GM10847 (cell line): ENCODE results near the gene MT1H.

Experiments
- POLR2A ChIP-seq: IDR thresholded peaks from 2 replicates; pipeline ENCODE4 v1.6.1; 2011; ENCODE audit not compliant: insufficient read length; ENCODE audit errors: extremely low read depth

Gene MT1H

DNA sequence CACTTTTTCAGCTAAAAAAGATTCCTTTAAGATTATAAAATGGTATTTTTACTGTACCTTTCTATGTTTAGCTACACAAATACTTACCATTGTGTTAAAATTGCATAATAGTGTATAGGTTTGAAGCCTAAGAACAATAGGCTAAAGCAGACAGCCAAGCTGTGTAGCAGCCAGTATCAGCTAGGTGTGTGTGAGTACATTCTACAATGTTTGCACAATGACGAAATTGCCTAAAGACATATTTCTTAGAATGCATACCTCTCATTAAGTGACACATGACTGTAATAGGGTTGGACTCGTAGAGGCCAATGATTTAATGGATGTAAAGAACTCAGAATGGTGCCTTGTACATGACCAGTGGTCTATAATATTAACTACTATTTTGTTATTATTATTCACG is 19.8 kb upstream of the MT1H start:
- no peak for TF ChIP-seq POLR2A

- no peak for TF ChIP-seq POLR2A
These were observed 18.0 kb upstream of the MT1H start, which contains the start of gene MT1B for GRCh38 chr16:56651586-56651985. MT1B (plus strand) TSS chr16:56651886; CDS start chr16:56651954, 68 bp downstream.

DNA sequence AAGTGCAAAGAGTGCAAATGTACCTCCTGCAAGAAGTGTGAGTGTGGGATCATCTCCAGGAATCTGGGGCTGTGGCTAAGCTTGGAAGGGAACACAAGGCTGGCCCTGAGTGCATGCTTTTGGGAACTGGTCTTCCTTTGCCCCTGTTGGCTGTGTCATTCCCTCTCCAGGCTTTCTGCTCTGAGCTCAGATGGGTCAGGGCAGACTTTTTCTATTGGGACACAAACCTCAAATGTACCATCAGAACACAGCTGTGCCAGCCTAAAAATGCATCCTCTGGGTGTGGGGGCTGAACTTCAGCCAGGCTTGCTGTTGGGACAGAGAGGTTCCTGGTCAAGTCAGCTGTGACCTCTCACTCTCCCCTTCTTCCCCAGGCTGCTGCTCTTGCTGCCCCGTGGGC is 17.0 kb upstream of the MT1H start:
- TF ChIP-seq POLR2A = no peak

- TF ChIP-seq POLR2A = no peak
These were observed 16.4 kb upstream of the MT1H start for GRCh38 chr16:56653218-56653617.

GRCh38 chr16:56657555-56658326 is 11.9 kb upstream of the MT1H start, which contains the start of gene MT1F:
MT1F (plus strand) TSS chr16:56657959; CDS start chr16:56658059, 100 bp downstream.
- no peak for TF ChIP-seq POLR2A

DNA sequence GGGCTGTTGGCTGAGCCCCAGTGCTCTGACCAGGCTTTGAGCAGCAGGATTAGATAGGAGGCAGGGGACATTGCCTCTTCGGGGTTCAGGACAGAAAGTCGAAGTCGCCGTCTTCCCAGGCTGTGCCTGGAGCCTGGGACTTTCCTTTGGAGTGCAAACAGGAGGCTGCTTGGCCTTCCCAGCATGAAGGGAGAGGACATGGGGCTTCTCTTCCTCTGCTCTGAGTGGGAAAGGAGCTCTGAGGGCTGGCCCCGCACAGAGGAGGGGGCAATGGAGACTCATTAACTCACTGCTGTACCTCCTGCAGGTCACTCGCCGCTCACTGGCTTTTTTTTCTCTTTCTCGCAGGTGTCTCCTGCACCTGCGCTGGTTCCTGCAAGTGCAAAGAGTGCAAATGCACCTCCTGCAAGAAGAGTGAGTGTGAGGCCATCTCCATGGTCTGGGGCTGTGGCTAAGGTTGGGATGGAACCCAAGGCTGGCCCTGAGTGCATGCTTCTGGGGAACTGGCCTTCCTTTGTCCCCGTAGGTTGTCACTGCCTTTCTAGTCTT is 11.2 kb upstream of the MT1H start:
- TF ChIP-seq POLR2A = no peak

- no peak for TF ChIP-seq POLR2A
These were observed 7.0 kb upstream of the MT1H start for GRCh38 chr16:56662357-56663354.

- TF ChIP-seq POLR2A = no peak
These were observed 5.1 kb upstream of the MT1H start for GRCh38 chr16:56664506-56664905.

DNA sequence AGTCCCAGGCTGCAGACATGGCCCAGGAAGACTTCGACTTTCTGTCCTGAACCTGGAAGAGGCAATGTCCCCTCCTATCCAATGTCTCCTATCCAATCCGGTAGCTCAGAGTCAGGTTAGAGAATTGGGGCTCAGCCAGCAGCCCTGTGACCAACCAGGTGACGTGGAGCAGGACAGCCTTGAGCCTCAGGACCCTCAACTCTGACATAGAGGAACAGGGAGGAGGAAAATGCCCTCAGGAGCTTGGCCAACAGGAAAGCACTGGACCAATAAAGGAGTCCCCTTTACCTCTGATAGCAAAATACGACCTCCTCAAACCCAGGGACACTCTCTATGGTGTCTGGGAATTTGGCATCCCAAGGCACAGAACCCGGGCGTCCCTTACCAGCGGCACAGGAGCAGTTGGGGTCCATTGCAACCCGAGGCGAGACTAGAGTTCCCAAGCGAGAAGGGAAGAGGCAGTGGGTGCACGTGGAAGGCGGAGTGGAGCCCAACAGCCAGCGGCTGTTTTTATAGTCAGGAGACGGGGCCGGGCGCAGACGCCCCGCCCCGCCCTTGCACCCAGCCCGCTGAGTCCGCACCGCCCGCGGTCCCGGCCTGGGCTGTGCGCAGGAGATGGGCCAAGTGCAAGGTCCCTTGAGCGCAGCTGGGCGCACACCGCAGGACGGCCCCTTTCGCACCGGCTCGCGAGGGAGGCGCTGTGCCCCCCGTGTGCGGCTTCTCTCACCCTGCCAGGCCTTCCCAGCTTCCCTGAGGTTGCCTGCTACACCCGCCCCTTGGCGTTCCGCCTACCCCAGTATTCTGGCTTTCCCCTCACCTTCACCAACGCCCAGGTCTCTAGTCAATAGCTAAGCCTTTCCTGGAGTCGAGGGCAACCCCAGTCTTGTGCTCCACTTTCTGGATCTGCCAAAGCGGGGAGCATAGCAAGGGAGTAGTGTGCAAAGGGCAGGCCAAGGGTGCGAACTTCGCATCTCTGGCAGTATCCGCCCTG is 1.7 kb upstream of the MT1H start, which contains the start of gene MT1G:
Gene MT1G, minus strand, starts transcription at position 485 of the 991 bp plus-strand sequence. Its CDS starts 72 bp downstream, at position 413.
- no peak for TF ChIP-seq POLR2A

DNA sequence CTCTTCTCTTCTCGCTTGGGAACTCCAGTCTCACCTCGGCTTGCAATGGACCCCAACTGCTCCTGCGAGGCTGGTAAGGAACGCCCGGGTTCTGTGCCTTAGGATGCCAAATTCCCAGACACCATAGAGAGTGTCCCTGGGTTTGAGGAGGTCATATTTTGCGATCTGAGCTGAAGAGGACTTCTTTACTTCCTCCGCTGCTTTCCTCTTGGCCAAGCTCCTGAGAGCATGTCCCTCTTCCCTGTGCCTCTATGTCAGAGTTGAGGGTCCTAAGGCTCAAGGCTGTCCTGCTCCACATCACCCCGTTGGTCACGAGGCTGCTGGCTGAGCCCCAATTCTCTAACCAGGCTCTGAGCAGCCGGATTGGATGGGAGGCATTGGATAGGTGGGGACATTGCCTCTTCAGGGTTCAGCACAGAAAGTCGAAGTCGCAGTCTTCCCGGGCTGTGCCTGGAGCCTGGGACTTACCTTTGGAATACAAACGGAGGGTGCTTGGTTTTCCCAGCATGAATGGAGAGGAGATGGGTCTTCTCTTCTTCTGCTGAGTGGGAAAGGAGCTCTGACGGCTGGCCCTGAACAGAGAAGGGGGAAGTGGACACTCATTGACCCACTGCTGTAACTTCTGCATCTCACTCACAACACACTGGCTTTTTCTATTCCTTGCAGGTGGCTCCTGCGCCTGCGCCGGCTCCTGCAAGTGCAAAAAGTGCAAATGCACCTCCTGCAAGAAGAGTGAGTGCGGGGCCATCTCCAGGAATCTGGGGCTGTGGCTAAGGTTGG is 416 bp downstream of the MT1H start:
- no peak for TF ChIP-seq POLR2A

- TF ChIP-seq POLR2A = no peak
These were observed 963 bp downstream of the MT1H start for GRCh38 chr16:56670620-56670934.

DNA sequence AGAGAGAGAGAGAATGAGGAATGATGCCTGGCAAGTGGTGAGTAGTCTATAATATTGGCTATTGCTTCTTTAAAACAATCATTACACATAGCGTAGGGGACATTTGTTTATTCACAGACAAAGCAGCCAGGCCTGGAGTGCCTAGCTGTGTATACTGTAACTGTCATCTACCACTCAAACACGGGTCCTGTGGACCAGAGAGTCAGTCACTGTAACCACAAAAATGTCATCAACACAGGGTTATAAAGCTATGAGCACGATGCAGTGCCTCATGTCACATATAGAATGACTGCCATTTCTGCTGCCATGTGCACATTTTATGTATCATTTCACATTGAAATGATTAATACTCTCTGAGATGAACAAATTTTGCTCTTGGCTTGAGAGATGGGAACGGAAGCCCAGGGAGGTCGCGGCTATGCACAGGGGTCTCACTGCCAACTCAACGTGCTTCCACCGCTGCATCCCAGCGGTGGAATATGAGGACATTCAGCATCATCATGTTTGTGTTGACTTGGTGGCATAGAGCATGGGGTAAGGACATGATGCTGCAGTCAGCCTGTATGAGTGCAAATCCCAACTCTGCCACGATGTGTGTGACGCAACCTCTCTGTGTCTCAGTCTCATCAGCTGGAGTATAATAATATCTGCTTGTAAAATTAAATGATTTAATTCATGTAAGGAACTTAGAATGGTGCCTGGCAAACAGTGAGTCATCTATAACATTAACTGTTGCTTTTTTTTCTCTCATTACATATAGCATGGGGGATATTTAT is 3.3 kb downstream of the MT1H start:
- TF ChIP-seq POLR2A = no peak

DNA sequence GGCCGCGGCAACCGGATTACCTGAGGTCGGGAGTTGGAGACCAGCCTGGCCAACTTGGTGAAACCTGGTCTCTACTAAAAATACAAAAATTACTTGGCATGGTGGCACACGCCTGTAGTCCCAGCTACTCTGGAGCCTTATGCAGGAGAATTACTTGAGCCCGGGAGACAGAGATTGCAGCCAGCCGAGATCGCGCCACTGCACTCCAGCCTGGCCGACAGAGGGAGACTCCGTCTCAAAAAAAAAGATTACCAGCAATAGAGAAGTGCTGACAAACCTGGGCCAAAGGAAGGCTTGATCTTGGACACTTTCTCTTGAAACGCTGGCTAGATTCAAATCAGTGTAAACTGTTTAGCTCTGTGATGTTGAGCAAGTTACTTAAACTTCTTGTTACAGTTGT is 4.3 kb downstream of the MT1H start:
- TF ChIP-seq POLR2A = no peak

DNA sequence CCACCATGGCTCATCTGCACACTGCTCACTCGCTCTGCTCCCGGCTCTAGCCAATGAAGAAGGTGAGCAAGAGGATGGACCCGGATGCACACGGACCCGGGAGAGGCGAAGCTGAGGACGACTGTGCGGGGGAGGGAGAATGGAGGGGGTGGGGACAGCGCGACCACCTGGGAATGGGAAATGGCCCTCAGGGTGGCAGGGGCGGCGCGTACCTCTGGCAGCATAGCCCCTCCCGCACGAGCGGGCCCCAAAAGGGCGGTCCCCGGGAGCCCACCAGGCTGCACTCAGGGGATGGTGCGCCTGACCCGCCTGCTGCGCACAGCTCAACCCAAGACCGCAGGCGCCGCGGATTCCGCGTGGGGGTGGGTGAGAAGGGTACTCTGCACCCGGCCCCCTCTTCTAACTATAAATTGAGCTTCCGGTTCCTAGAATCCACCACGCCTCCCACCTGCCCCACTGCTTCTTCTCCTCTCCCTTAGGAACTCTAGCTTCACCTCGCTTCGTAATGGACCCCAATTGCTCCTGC is 6.1 kb downstream of the MT1H start:
- no peak for TF ChIP-seq POLR2A
